Neuron (in vitro differentiated cells): ENCODE measurements around the gene RAP1GAP2.

ENCODE experiments used
- H2AFZ ChIP-seq: one replicate; pipeline ENCODE4 v1.6.1; 2013; ENCODE audit warnings: low read depth, mild to moderate bottlenecking, inconsistent platforms, low read length, moderate library complexity
- H3K27me3 ChIP-seq: one replicate; pipeline ENCODE4 v1.6.1; 2013; ENCODE audit warnings: low read length; ENCODE audit not compliant: insufficient read depth
- H3K36me3 ChIP-seq: one replicate; pipeline ENCODE4 v1.6.1; 2013; ENCODE audit warnings: low read length; ENCODE audit not compliant: insufficient read depth
- H3K4me1 ChIP-seq: one replicate; pipeline ENCODE4 v1.6.1; 2013; ENCODE audit warnings: low read length; ENCODE audit not compliant: insufficient read depth
- H3K4me3 ChIP-seq: 2 replicates; pipeline ENCODE4 v1.5.1; 2013; ENCODE audit warnings: mild to moderate bottlenecking, low read length, moderate library complexity
- H3K9me3 ChIP-seq: one replicate; pipeline ENCODE4 v1.6.1; 2013; ENCODE audit warnings: low read length

The RAP1GAP2 gene

DNA sequence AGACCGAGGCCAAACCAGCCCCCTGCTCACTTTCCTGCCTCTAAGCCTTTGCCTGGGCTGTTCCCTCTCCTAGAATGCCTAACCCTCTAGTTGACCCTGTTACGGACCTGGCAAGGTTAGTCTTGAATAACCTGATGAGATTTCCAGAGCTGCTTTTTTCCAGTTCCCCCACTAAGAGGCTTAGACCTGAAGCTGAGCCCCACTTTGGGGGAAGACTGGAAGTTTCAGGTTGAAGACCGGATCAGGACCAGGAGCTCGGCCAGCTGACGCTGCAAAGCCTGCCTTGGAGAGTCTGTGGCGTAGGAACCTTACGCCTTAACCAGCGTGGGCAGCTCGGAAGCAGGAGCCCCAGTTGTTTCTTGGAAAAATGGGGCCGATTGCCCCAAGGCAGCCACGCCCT, 137.4 kb downstream of the RAP1GAP2 start:
- no peak overlapping the region for H2AFZ ChIP-seq
- H3K4me1 ChIP-seq: no peaks in the 10 kb centered on the region
- peaks cover 3% of the 10 kb centered on the region for H3K27me3 ChIP-seq
- H3K4me3 ChIP-seq: no peak overlapping the region
- H3K36me3 ChIP-seq: no peaks in the 10 kb centered on the region
- H3K9me3 ChIP-seq: no peaks in the 10 kb centered on the region

DNA sequence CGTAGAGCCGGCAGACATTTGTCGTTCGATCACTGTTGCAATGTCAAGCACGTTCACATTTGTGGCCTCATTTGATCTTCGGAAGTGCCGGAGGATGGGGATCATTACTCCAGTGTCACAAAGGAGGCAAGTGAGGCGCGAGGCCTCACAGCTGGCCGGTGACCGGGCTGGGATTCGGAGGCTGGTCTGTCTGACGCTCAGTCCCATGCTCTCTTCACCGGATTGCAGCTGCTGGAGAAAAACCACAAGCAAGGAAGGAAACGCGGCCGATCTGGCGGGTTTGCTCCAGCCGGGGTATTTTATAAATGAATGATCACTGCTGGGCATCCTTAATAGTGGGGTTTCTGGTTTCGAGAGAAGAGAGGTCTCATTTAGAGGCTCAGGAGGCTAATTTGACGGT, 139.4 kb downstream of the RAP1GAP2 start:
- peaks cover 3% of the 10 kb centered on the region for H3K27me3 ChIP-seq

DNA sequence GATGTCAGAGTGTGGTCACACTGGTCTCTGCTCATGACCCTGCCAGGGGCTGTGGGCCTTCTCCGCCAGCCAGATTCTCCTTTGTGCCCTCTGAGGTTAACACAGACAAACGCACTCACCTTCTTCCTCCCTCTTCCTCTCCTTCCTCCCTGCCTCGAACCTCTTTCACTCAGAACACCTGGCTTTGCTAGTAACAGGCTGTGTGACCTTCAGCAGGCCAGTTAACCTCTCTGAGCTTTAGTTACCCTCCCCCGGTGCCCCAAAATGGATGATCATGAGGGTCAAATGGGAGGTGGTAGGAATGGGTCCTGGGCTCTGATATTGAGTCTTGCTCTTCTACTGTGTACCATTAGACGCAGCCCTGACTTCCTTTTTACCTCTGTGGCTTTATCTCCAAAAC, 140.1 kb downstream of the RAP1GAP2 start:
- no peaks in the 10 kb centered on the region for H3K4me1 ChIP-seq
- H3K9me3 ChIP-seq: no peaks in the 10 kb centered on the region
- peaks cover 3% of the 10 kb centered on the region for H3K27me3 ChIP-seq
- no peak overlapping the region for H2AFZ ChIP-seq
- no peak overlapping the region for H3K4me3 ChIP-seq
- H3K36me3 ChIP-seq: no peaks in the 10 kb centered on the region

More for the DNA sequence above, 139.4 kb downstream of the RAP1GAP2 start:
- H3K4me1 ChIP-seq: no peaks in the 10 kb centered on the region
- H2AFZ ChIP-seq: no peak overlapping the region
- H3K36me3 ChIP-seq: no peaks in the 10 kb centered on the region
- H3K9me3 ChIP-seq: no peaks in the 10 kb centered on the region
- H3K4me3 ChIP-seq: no peak overlapping the region

DNA sequence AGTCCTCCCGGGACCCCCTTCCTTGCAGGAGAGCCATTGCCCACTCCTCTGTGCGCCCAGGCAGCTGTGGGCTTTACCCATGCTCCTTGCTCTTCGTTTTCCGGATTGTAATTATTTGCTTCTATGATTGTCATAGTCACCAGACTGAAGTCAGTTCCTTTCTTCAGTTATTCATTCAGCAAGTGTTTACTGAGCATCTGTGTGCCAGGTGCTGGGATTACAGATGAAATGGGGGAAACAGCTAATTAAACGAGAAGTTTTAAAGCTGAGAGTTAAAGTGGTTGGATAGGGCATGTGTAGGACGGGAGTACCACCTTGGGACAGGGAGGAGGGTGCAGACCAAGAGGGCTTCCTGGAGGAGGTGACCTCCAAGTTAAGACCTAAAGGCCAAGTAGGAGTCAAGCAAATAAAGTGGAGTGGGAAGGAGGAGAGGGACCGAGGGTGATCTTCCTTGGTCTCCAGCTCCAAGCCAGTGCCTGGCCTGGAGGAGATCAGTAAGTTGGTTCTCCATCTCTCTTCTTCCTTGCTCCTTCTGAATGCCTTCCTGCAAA, 140.6 kb downstream of the RAP1GAP2 start:
- no peaks in the 10 kb centered on the region for H3K9me3 ChIP-seq
- no peak overlapping the region for H3K4me3 ChIP-seq
- no peaks in the 10 kb centered on the region for H3K4me1 ChIP-seq
- no peaks in the 10 kb centered on the region for H3K36me3 ChIP-seq
- no peak overlapping the region for H2AFZ ChIP-seq
- peaks cover 3% of the 10 kb centered on the region for H3K27me3 ChIP-seq

DNA sequence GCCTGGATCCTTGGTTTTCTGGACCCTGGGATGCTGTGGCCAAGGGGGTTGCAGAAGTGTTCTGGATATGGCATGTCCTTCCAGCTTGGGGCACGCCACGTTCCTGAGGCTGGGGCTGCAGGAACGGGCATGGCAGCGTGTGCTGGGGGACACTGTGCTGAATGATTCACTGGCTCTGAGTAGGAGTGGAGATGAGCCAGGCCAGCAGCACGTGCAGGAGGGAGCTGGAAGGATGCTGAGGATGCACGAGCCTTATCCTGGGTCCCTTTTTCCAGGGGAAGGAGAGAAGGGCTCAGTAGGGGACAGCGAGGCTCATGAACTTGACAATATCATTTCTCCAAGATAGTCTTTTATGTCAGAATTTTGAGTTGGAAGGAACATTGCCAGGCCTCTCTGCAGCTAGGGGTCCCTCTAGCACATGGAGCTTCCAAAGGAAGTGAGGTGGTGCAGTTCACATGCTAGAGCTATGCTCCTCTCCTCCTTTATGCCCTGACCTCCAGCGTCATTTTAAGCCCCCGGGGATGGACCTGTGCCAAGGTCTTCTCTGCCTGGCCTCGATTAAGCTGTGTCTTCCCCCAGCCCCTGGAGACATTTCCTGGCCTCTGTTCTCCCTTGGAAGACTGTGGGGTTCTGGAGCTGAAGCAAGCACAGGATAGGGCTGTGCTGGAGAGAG, 141.2 kb downstream of the RAP1GAP2 start:
- Histone ChIP-seq H3K27me3 (peaks cover 3% of the 10 kb centered on the region), H3K9me3 (no peaks in the 10 kb centered on the region), H2AFZ (no peak overlapping the region), H3K4me1 (no peaks in the 10 kb centered on the region), H3K4me3 (no peak overlapping the region), H3K36me3 (no peaks in the 10 kb centered on the region)

DNA sequence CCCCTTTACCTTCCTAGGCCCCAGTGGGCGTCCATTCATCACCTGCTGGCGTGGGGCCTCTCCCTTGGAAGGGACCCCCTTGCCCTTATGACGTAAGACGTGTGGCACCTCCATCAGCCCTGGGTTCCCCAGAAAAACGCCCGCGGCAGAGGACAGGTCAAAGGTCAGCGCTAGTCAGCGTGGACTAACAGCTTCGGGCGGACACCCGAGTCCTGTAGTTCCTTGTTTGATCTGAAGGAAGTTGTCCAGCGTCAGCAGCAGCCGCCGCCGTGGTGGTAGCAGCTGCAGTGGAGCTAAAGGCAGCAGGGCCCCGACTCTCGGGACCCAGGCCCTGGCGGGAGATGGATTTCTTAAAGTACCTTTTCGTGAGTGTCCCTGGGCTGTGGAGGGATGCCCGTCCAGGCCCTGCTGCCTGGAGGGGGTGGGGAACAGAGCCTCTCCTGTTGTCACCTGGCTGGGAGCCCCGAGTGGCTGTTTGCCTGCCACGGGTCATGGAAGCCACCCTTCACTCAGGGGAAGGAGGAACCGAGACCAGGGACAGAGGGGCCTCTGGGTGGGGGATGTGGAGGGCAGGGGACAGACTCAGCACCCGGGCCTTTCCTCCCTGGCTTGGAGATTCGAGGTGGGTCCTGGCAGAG, 143.6 kb downstream of the RAP1GAP2 start:
- Histone ChIP-seq H3K36me3 (no peaks in the 10 kb centered on the region), H2AFZ (no peak overlapping the region), H3K9me3 (no peaks in the 10 kb centered on the region), H3K4me1 (no peaks in the 10 kb centered on the region), H3K4me3 (no peak overlapping the region), H3K27me3 (no peaks in the 10 kb centered on the region)

DNA sequence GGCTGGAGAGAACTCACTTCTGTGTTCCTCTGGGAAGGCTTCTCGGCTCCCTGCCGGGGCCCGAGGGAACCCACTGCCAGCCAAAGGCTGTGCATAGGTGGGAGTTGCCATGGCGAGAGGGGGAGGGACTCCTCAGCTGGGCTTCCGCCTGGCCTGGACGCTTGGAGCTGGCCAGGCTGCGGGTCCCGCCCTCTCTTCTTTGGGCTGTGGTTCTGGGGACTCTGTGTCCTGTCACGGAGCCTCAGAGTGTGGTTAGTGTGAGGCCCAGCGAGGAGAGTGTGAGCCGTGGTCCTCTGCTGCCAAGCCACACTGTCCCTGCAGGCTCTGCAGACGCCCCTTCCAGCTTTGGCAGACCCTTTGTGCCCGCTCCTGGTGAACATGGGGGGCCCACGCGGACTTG, 144.1 kb downstream of the RAP1GAP2 start:
- no peaks in the 10 kb centered on the region for H3K4me1 ChIP-seq
- H3K36me3 ChIP-seq: no peaks in the 10 kb centered on the region
- no peaks in the 10 kb centered on the region for H3K27me3 ChIP-seq
- no peak overlapping the region for H2AFZ ChIP-seq
- H3K9me3 ChIP-seq: no peaks in the 10 kb centered on the region
- H3K4me3 ChIP-seq: no peak overlapping the region

DNA sequence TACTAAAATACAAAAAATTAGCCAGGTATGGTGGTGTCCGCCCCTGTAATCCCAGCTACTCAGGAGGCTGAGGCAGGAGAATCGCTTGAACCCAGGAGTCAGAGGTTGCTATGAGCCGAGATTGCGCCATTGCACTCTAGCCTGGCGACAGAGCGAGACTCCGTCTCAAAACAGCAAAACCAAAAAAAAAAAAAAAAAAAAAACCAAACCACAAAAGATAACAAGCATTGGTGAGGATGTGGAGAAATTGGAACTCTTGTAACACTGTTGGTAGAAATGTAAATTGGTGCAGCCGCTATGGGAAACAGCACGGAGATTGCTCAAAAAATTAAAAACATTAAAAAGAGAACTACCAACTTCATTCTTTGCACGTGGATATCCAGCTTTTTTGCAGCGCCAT, 147.7 kb downstream of the RAP1GAP2 start:
- H3K27me3 ChIP-seq: peaks cover 4% of the 10 kb centered on the region
- H3K4me1 ChIP-seq: no peaks in the 10 kb centered on the region
- H3K36me3 ChIP-seq: no peaks in the 10 kb centered on the region
- H3K4me3 ChIP-seq: no peak overlapping the region
- H3K9me3 ChIP-seq: no peaks in the 10 kb centered on the region
- H2AFZ ChIP-seq: no peak overlapping the region

DNA sequence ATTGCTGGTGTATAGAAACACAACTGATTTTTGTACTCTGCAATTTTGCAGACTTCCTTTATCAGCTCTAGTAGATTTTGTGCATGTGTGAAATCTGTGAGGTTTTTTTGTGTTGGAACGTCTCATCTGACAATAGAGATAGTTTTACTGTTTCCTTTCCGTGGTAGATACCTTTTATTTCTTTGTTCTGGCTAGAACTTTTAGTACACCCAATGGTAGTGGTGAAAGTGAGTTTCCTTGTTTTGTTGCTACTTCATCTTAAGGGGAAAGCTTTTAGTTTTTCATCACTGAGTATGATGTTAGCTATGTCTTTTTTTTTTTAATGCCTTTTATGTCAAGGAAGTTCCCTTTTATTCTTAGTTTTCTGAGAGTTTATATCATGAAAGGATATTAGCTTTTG, 149.1 kb downstream of the RAP1GAP2 start:
- Histone ChIP-seq H2AFZ (no peak overlapping the region), H3K4me3 (no peak overlapping the region), H3K9me3 (no peaks in the 10 kb centered on the region), H3K27me3 (peaks cover 4% of the 10 kb centered on the region), H3K4me1 (no peaks in the 10 kb centered on the region), H3K36me3 (no peaks in the 10 kb centered on the region)

DNA sequence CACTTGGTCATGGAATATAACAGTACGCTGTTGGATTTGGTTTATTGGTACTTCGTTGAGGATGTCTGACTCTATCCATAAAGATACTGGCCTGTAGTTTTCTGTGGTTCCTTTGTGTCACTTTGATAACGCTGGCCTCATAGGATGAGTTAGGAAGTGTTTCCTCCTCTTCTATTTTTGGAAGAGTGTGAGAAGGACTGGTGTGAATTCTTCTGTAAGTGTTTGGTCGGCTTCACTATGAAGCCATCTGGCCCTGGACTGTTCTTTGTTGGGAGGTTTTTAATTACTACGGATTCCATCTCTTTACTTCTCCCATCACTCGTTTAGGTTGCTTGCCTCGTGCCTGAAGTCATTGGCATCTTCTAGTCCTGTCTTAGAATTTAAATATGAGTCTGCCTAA, 149.9 kb downstream of the RAP1GAP2 start:
- Histone ChIP-seq H3K4me3 (no peak overlapping the region), H3K27me3 (peaks cover 4% of the 10 kb centered on the region), H3K36me3 (no peaks in the 10 kb centered on the region), H2AFZ (no peak overlapping the region), H3K9me3 (no peaks in the 10 kb centered on the region), H3K4me1 (no peaks in the 10 kb centered on the region)

DNA sequence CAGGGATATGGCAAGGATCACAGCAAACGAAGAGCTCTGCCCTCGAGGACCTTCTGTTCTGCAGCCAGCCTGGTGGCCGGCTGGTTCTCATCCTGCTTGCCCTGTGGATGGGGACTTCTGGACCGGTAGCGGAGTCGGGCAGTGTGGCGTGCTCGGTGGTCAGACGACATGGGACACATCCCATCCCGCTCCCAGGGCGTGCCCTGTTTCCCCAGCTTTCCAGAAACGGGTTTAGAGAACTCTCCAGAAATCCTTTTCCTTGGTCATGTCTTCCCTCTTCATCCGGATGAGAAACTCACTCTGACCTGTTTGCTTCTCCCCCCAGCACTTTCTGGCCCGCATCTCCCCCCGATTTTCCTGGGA, 151.3 kb downstream of the RAP1GAP2 start:
- H3K4me1 ChIP-seq: no peaks in the 10 kb centered on the region
- no peak overlapping the region for H2AFZ ChIP-seq

DNA sequence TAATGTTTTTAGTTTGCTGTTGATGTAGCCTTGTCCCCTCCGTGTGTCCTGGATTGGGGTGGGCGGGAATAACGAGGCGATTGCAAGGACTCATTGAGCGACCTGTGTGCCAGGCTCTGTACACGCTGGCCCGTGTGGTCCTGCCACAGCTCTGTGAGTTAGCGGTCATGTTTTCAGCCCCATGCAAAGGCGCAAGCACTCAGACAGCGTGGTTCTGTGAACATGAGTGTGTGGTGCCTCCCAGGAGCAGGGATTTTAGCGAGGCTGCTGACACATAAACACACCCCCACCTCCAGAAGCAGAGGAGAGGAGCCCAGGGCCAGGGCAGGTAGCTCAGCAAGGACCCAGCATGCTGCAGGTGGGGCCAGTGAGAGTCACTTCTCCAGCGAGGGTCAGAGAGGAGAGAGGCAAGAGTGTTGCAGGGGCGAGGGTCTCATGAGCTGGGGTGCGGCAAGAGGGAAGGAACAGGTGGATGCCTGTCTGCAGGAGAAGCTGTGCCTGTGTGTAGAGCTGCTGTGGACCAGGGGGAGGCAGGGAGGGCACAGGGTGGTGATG, 151.8 kb downstream of the RAP1GAP2 start:
- no peaks in the 10 kb centered on the region for H3K36me3 ChIP-seq
- no peaks in the 10 kb centered on the region for H3K4me1 ChIP-seq
- H2AFZ ChIP-seq: no peak overlapping the region
- H3K9me3 ChIP-seq: no peaks in the 10 kb centered on the region
- H3K4me3 ChIP-seq: no peak overlapping the region
- peaks cover 4% of the 10 kb centered on the region for H3K27me3 ChIP-seq

More for the DNA sequence above, 151.3 kb downstream of the RAP1GAP2 start:
- Histone ChIP-seq H3K36me3 (no peaks in the 10 kb centered on the region), H3K4me3 (no peak overlapping the region), H3K27me3 (peaks cover 4% of the 10 kb centered on the region), H3K9me3 (no peaks in the 10 kb centered on the region)

DNA sequence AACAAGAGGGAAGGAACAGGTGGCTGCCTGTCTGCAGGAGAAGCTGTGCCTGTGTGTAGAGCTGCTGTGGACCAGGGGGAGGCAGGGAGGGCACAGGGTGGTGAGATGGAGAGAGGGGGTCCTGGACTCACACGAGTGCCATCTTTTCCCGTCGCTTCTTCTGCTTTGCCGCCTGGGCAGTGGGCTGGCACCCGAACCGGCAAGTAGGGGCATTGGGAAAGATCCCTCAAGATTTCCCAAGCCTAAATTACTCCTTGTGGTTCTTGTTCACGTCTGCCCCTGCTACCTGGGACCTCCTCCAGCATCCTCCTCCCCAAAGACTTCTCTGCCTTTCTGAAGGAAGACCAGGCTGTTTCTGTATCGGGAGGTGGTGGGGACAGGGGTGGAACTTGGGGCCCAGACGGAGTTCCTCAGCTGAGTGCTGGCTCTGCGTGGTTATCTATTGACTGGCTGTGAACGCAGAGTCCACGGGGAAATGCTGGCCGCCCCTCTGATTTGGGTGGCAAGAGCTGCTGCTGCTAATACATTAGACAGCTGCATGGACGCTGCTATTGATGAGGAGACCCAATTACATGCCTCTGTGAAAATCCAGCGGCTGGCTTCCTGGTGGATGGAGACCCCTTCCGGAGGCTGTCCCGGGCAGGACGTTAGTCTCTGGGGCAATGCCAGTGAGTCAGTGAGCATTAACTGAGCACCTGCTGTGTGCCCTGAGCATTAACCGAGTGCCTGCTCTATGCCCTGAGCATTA, 152.7 kb downstream of the RAP1GAP2 start:
- Histone ChIP-seq H2AFZ (no peak overlapping the region), H3K4me3 (no peak overlapping the region), H3K9me3 (no peaks in the 10 kb centered on the region), H3K4me1 (no peaks in the 10 kb centered on the region), H3K36me3 (no peaks in the 10 kb centered on the region), H3K27me3 (peaks cover 4% of the 10 kb centered on the region)
